Fibroblast of pulmonary artery (primary cell): Measurements from ENCODE around the gene NUBP2.

Experiments
- DNase-seq: peaks from one replicate; pipeline ENCODE4 v3.0.0-alpha.2; 2010; ENCODE audit warnings: low read depth
- H3K4me3 ChIP-seq: replicated peaks from 2 replicates; pipeline ENCODE4 v1.5.1; 2011; ENCODE audit warnings: low read depth, mild to moderate bottlenecking, control low read depth, low read length, moderate library complexity
- TF ChIP-seq, protein P1 (sequence below): IDR thresholded peaks from 2 replicates; pipeline ENCODE4 v1.5.1; 2011; ENCODE audit warnings: mild to moderate bottlenecking, control low read depth, low read length, inconsistent platforms; ENCODE audit errors: missing control alignments

Gene NUBP2

DNA sequence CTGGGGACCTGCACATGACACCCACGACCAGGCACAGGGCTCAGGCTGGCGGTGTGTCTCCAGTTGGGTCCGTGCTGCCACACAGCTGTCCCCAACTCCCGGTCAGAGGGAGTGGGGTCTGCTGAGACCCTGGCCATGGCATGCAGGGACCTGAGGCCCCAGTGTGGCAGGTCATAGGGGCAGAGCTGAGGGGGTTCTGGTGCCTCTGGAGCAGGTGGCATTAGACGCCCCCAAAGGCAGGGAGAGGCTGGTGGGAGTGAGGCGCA, 4.2 kb downstream of the NUBP2 start:
- no peak for DNase-seq
- TF ChIP-seq, protein P1, sequence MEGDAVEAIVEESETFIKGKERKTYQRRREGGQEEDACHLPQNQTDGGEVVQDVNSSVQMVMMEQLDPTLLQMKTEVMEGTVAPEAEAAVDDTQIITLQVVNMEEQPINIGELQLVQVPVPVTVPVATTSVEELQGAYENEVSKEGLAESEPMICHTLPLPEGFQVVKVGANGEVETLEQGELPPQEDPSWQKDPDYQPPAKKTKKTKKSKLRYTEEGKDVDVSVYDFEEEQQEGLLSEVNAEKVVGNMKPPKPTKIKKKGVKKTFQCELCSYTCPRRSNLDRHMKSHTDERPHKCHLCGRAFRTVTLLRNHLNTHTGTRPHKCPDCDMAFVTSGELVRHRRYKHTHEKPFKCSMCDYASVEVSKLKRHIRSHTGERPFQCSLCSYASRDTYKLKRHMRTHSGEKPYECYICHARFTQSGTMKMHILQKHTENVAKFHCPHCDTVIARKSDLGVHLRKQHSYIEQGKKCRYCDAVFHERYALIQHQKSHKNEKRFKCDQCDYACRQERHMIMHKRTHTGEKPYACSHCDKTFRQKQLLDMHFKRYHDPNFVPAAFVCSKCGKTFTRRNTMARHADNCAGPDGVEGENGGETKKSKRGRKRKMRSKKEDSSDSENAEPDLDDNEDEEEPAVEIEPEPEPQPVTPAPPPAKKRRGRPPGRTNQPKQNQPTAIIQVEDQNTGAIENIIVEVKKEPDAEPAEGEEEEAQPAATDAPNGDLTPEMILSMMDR = no peak
- no peak overlapping the region for H3K4me3 ChIP-seq

GRCh38 chr16:1787322-1788094, 4.7 kb downstream of the NUBP2 start:
- TF ChIP-seq, protein P1 = no peak
- no peak for DNase-seq

GRCh38 chr16:1788095-1788707, 5.4 kb downstream of the NUBP2 start:
- TF ChIP-seq, protein P1 = no peak
- no peak overlapping the region for H3K4me3 ChIP-seq
- DNase-seq = no peak

More at GRCh38 chr16:1787322-1788094, 4.7 kb downstream of the NUBP2 start:
- H3K4me3 ChIP-seq = no peak overlapping the region

DNA sequence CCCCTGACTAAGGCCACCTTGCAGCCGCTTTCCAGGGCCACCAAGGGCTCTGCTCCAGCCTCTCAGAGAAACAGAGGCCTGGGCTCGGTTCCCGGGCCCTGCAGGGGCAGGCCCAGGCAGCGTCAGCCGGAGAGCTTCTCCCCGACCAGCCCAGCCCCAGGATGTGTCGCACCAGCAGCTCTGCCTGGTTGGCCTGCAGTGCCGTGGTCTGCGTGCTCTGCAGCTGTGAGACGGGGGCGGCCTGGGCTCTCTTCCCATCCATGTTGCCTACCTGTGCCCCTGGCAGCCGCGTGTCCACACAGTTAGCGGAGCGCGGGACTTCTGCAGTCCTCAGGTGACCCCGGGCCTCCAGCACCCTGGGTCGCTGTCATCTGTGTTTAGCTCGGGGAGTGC, 5.9 kb downstream of the NUBP2 start:
- TF ChIP-seq, protein P1 = no peak
- no peak overlapping the region for H3K4me3 ChIP-seq
- DNase-seq = no peak

GRCh38 chr16:1789643-1790045, 6.9 kb downstream of the NUBP2 start:
- TF ChIP-seq, protein P1 = no peak
- DNase-seq = no peak
- H3K4me3 ChIP-seq = no peak overlapping the region

DNA sequence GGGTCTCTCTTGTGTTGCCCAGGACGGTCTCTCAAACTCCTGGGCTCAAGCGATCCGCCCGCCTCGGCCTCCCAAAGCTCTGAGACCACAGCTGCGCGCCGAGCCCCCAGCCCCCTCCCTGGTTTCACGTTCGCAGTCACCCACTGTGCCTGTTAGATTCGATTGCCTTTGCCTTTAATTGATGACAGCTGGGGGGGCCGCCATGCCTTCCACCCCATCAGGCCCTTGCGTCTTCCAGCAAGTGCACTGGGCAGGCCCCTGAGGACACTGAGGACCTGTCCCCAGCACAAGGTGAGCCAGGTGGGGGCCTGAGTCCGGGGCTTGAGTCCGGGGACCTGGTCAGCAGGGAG, 7.5 kb downstream of the NUBP2 start:
- DNase-seq = no peak
- H3K4me3 ChIP-seq = no peak overlapping the region
- TF ChIP-seq, protein P1 = no peak

DNA sequence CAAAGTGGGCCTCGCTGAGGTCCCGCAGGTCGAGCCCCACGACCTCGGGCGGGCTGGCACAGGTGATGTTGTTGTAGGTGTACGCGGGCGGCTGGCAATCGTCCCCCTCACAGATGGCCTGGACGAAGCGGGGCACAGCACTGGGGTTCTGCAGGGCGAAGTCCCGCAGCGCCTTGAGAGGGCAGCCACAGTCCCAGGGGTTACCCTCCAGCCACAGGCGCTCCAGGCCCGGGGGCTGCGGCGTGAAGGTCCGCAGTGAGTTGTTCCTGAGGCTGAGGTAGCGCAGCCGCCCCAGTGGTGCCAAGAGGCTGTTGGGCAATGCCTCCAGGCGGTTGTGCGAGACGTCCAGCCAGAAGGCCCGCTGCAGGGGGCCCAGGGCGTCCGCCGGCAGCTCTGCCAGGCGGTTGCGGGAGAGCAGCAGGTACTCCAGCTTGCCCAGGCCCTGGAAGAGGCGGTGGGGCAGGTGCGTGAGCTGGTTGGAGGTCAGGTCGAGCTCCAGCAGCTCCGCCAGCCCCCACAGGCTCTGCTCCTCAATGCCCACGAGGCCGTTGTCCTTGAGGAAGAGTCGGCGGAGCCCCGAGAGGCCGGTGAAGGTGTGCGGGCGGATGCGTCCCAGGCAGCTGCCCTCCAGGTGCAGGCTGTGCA, 8.0 kb downstream of the NUBP2 start:
- TF ChIP-seq, protein P1 = no peak
- DNase-seq = no peak
- no peak overlapping the region for H3K4me3 ChIP-seq
